Activated T-helper 1 cell treated with anti-CD3 and anti-CD28 coated beads, Interleukin-12 subunit alpha, Interleukin-12 subunit beta, Interleukin-2, Interleukin-4 antibody, amounts not matched to agents 30 ng/mL and 10 ng/mL and 1 ng/mL, durations not matched to agents 14 hours and 24 hours and 36 hours (primary cell): ENCODE measurements around the gene CDK15. TPM values are rescaled to one million over a fixed set of nuclear protein-coding genes. Genes with fewer than 3 reads are reported as not detected.

Experiments
- DNase-seq: peaks from one replicate; pipeline ENCODE4 v3.0.0; 2021; ENCODE audit warnings: low spot score
- H3K27ac Mint-ChIP-seq: one replicate; pipeline ENCODE4 v1.8.0; 2021; ENCODE audit warnings: mild to moderate bottlenecking, mixed read lengths
- H3K27me3 Mint-ChIP-seq: one replicate; pipeline ENCODE4 v1.8.0; 2022; ENCODE audit warnings: mild to moderate bottlenecking, moderate library complexity, mixed read lengths; ENCODE audit not compliant: insufficient read depth
- H3K36me3 Mint-ChIP-seq: one replicate; pipeline ENCODE4 v1.8.0; 2021; ENCODE audit warnings: low read depth, mixed read lengths
- H3K4me1 Mint-ChIP-seq: one replicate; pipeline ENCODE4 v1.8.0; 2021; ENCODE audit warnings: low read depth, mixed read lengths
- H3K4me3 Mint-ChIP-seq: one replicate; pipeline ENCODE4 v1.8.0; 2021; ENCODE audit warnings: mild to moderate bottlenecking, moderate library complexity, mixed read lengths
- H3K9me3 Mint-ChIP-seq: one replicate; pipeline ENCODE4 v1.8.0; 2021; ENCODE audit warnings: mixed read lengths
- intact Hi-C: fragments of 100-400 bp; cut with micrococcal nuclease; formaldehyde crosslinking; loops from one replicate; pipeline ENCODE4 v1.15.1; 2024
- total RNA-seq: library from RNA; stranded (reverse); gene quantifications from 2 replicates; pipeline ENCODE4 v1.2.3, GENCODE V29; 2022

Gene CDK15
- total RNA-seq, 1 donor from 2014 or later: not detected

DNA sequence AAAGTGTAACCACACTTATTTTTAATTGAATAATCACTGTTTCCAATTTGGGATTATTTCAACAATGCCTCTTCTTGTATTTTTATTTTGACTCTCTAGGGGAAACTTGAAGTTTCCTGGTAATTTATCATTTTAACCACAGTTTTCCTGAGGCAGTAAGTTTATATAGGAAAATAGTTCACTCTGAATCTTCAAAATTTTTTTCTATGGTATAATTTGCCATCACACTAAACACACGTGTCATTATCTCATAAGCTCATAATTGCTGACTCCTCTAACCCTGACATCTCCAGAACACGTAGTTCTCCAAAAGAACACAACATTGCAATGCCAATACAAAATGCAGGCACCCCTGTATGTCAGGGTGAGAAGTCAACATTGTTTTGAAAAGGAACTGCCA lies 125.1 kb downstream of the CDK15 start:
- Mint-ChIP-seq H3K27ac (no peak overlapping the region), H3K4me1 (no peaks in the 10 kb centered on the region), H3K27me3 (peaks cover 5% of the 10 kb centered on the region), H3K9me3 (no peaks in the 10 kb centered on the region), H3K4me3 (no peak overlapping the region), H3K36me3 (no peaks in the 10 kb centered on the region)
- intact Hi-C loops: no loop called here
- no peak for DNase-seq

DNA sequence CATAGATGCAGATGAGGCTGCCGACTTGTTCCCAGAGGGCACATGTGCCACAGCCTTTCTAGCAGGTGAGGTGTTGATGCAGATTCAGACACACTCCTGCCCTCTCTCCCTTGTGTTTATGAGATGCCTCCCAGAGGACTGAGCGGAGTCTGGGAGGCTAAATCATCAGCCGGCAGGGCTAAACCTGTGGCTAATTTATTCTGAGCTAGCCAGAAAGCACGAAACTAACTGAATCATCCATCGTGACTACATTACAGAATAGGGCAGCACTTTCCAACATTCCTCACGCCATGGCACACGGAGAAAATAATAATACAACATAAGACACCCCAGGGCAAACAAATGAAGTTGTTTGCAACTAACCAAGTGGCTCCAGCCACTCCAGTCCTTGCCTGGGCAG lies 125.6 kb downstream of the CDK15 start:
- DNase-seq: no peak
- intact Hi-C loops: no loop called here
- Mint-ChIP-seq H3K27me3 (peaks cover 4% of the 10 kb centered on the region), H3K4me3 (no peak overlapping the region), H3K27ac (no peak overlapping the region), H3K4me1 (no peaks in the 10 kb centered on the region), H3K9me3 (no peaks in the 10 kb centered on the region), H3K36me3 (no peaks in the 10 kb centered on the region)

DNA sequence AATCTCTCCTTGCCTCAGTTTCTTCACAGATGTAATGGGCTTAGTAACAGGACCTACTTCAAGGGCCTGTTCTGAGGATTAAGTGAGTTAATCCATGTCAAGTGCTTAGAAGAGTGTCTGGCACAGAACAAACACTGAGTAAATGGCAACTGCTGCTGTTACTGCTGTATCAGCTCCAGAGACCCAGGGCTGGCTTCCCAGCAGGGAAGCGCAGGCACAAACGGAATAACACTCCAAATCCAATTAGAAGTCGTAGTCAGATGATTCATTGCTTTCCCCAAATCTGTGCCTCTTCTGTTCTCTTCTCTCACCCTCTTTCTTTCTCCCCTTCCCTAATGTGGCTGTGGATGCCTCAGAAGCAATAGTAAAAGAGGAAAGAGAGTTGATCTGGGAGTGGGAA lies 126.2 kb downstream of the CDK15 start:
- no peaks in the 10 kb centered on the region for H3K4me1 Mint-ChIP-seq
- intact Hi-C loops: no loop called here
- no peaks in the 10 kb centered on the region for H3K36me3 Mint-ChIP-seq
- no peak overlapping the region for H3K27ac Mint-ChIP-seq
- no peak overlapping the region for H3K4me3 Mint-ChIP-seq
- H3K27me3 Mint-ChIP-seq: peaks cover 4% of the 10 kb centered on the region
- H3K9me3 Mint-ChIP-seq: no peaks in the 10 kb centered on the region
- no peak for DNase-seq

DNA sequence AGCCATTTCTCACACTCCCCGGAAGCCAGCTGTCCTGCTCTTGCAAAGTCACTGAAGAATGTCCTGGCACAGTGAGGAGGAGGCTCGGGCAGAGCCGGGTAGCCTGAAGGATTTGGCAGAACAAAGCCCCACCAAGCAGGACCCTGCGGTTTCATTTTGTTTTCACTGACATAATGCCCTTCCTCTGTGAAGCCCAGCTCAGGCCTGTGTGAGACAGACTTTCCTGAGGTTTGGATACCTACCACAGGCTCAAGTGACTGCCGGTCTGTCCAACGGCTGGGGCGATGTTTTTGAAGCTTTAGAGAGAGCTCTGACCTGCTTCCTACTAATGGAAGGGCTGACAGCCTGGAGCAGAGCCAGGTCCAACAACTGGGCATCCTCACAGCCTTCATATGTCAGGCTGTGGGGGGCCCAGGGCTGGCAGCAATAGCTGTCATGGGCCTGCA lies 127.5 kb downstream of the CDK15 start:
- Mint-ChIP-seq H3K36me3 (no peaks in the 10 kb centered on the region), H3K27me3 (peaks cover 4% of the 10 kb centered on the region), H3K9me3 (no peaks in the 10 kb centered on the region), H3K4me1 (no peaks in the 10 kb centered on the region), H3K27ac (no peak overlapping the region), H3K4me3 (no peak overlapping the region)
- intact Hi-C loops: no loop called here
- no peak for DNase-seq

DNA sequence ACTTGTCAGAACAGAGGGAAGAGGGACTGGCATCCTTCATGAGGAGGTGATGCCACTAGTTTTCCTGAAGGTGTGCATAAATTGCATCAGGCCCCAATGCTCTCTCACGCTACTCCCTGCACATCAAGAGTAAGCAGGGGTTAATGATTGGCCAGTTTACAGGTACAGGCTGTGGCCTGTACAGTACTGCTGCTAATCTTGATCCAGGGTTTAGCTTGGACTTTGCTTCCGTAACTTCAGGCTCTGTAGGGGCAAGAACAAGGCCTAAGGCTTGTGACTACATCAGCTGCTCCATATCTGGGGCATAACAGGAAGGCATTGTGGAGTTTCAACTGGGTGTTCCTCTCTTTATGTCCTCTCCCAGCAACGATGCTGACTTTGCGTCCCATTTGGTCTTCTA lies 130.5 kb downstream of the CDK15 start:
- no peaks in the 10 kb centered on the region for H3K4me1 Mint-ChIP-seq
- intact Hi-C loops: no loop called here
- no peaks in the 10 kb centered on the region for H3K9me3 Mint-ChIP-seq
- no peaks in the 10 kb centered on the region for H3K36me3 Mint-ChIP-seq
- H3K27me3 Mint-ChIP-seq: peaks cover under 1% of the 10 kb centered on the region
- no peak for DNase-seq
- H3K27ac Mint-ChIP-seq: no peak overlapping the region
- no peak overlapping the region for H3K4me3 Mint-ChIP-seq

DNA sequence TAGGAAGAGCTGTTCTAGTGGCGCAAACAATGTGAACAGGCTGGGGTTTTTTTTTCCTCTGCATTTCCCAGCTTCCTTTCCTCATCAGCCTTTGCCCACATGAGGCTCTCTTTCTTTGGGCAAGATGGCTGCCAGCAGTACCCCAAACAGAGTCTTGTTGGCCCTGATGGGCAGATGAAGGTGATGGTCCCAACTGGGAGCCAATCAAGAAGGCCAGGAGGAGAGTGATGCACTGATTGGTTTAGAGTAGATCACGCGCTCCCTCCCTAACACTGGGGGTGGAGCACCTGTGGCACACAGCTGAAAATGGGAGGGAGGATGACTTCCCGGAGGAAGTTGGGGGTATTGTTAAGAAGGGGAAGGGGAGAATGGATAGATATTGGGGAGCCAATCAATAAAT lies 131.0 kb downstream of the CDK15 start:
- H3K4me3 Mint-ChIP-seq: no peak overlapping the region
- intact Hi-C loops: no loop called here
- no peaks in the 10 kb centered on the region for H3K36me3 Mint-ChIP-seq
- H3K9me3 Mint-ChIP-seq: no peaks in the 10 kb centered on the region
- no peaks in the 10 kb centered on the region for H3K4me1 Mint-ChIP-seq
- H3K27me3 Mint-ChIP-seq: peaks cover 5% of the 10 kb centered on the region
- no peak for DNase-seq
- H3K27ac Mint-ChIP-seq: no peak overlapping the region

DNA sequence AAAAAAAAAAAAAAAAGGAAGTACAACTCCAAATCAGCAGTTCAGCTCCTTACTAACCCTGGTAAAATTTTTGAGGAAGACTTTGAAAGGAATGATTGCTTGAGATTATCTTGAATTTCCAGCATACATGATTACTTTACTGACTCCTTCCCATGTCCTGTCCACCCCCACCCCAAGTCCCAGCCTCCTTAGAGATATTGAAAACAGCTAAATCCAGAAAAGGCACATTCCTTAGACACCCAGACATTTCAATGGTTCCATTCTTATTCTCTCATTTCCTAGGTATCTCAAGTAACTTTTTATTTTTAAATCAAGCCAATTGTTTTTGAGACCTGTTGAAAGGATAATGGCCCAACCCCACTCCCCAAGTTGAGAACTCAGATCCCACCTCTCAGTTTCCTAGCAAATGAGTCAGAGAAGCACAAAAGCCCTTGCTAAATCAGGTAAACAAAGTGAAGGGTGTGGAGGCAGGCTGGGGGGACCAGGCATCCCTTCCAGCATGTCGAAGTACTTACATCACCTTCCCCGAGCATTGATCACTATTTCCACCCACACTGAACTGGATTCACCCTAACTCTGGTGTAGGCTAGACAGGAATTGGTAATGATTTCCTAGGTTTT lies 131.9 kb downstream of the CDK15 start:
- H3K4me1 Mint-ChIP-seq: no peaks in the 10 kb centered on the region

DNA sequence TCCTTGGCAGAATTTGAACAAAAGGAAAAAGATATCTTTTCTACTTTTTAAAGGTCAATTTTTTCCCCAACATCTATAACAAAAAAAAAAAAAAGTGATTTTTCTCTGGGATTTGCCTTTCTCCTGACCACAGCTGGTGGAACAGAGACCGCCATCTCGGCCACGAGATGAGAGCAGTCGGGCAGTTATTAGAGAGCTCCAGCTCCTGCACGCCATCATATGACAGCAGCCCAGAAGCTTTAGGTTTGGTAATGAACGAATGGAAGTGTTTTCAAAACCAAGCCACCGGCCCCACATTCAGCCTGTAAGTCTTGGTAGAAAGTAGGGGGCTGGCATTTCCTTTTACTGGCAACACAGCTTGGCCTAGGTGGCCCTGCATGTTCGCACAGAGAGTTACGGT lies 132.4 kb downstream of the CDK15 start:
- intact Hi-C loops: no loop called here
- no peak overlapping the region for H3K27ac Mint-ChIP-seq
- no peaks in the 10 kb centered on the region for H3K36me3 Mint-ChIP-seq

More for the DNA sequence above, 131.9 kb downstream of the CDK15 start:
- Mint-ChIP-seq H3K36me3 (no peaks in the 10 kb centered on the region), H3K27ac (no peak overlapping the region), H3K4me3 (no peak overlapping the region), H3K9me3 (no peaks in the 10 kb centered on the region), H3K27me3 (peaks cover 6% of the 10 kb centered on the region)
- intact Hi-C loops: no loop called here
- DNase-seq: no peak

DNA sequence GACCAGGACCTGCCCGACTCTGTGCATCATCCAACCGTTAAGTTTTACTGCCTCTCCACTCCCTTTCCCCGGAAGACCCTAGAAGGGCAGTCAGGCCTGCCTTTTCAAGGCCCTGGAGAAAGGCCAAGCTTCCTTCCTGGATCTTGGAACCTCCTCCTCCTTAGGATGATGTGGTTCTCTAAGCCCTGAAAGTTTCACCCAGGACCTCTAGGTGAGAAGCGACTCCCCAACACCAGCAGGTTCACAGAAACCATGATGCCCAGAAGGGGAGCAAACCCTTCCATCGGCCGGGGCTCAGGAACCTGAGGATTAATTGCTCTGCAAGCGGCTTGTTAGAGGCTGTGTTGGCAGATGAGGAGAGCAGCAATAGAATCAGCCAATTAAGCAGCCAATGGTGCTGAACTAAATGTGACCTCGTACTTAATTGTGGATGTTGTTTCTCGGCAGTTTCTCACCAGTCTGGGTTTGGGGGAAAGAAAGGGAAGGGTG lies 133.2 kb downstream of the CDK15 start:
- DNase-seq: no peak
- Mint-ChIP-seq H3K9me3 (no peaks in the 10 kb centered on the region), H3K27me3 (peaks cover 6% of the 10 kb centered on the region), H3K36me3 (no peaks in the 10 kb centered on the region), H3K27ac (no peak overlapping the region), H3K4me1 (no peaks in the 10 kb centered on the region), H3K4me3 (no peak overlapping the region)
- intact Hi-C loops: no loop called here

More for the DNA sequence above, 132.4 kb downstream of the CDK15 start:
- Mint-ChIP-seq H3K9me3 (no peaks in the 10 kb centered on the region), H3K27me3 (peaks cover 6% of the 10 kb centered on the region), H3K4me3 (no peak overlapping the region), H3K4me1 (no peaks in the 10 kb centered on the region)
- DNase-seq: no peak

DNA sequence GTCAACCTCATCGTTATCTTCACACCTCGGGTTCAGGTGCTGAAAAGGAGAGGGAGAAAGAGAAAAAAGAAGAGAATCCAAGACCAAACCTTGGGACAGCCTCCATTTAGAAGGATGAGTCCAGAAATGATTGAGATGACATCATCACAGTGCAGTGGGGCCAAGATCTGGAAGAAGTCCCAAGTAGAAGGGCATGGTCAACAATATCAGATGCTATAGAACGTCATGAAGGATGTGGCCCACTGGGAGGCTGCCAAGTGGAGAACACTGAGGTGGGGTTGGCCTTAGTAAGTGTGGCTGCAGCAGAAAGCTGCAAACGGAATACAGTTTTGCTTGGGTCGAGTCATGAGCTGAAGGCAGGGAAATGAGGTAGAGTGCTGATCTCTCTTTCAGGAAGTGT lies 136.2 kb downstream of the CDK15 start:
- intact Hi-C loops: no loop called here
- Mint-ChIP-seq H3K9me3 (no peaks in the 10 kb centered on the region), H3K27ac (no peak overlapping the region), H3K36me3 (no peaks in the 10 kb centered on the region), H3K27me3 (peaks cover 6% of the 10 kb centered on the region), H3K4me1 (no peaks in the 10 kb centered on the region), H3K4me3 (no peak overlapping the region)
- DNase-seq: no peak

Other genes with a start within 250 kb of the CDK15 start
- gene TMEM237, start 163.0 kb upstream of the CDK15 start, total RNA-seq: 14.9 and 19.4 TPM in 2 replicates
- gene MPP4, start 107.9 kb upstream of the CDK15 start, total RNA-seq: not detected in 2 replicates
- gene ALS2, start 25.6 kb upstream of the CDK15 start, total RNA-seq: 11.7 and 12.7 TPM in 2 replicates
- gene FZD7, start 227.3 kb downstream of the CDK15 start, total RNA-seq: 1.2 and 1.5 TPM in 2 replicates